ENCODE results near the gene MAOB.

Gene MAOB

GRCh38 chrX:43870758-43871419 is 11.4 kb downstream of the MAOB start:
- H3K27ac ChIP-seq: no peak overlapping the region
- no peak for TF ChIP-seq ZFX (IDR thresholded peaks at IDR 0.05; ENCODE audit: borderline replicate concordance)
- no peak for TF ChIP-seq CTCF (IDR thresholded peaks at IDR 0.05)

GRCh38 chrX:43870011-43870410 is 12.2 kb downstream of the MAOB start:
- H3K27ac ChIP-seq: no peak overlapping the region
- no peak for TF ChIP-seq CTCF (IDR thresholded peaks at IDR 0.05)

- TF ChIP-seq ZFX (IDR thresholded peaks at IDR 0.05; ENCODE audit: borderline replicate concordance) (no peak), CTCF (IDR thresholded peaks at IDR 0.05) (no peak)
- no peak overlapping the region for H3K27ac ChIP-seq
These were observed 13.5 kb downstream of the MAOB start for GRCh38 chrX:43868791-43869190.

GRCh38 chrX:43866423-43866822 is 15.8 kb downstream of the MAOB start:
- H3K27ac ChIP-seq: no peak overlapping the region
- TF ChIP-seq CTCF (IDR thresholded peaks at IDR 0.05) (no peak), ZFX (IDR thresholded peaks at IDR 0.05; ENCODE audit: borderline replicate concordance) (no peak)

GRCh38 chrX:43865791-43866190 is 16.5 kb downstream of the MAOB start:
- no peak overlapping the region for H3K27ac ChIP-seq

GRCh38 chrX:43862434-43862833 is 19.8 kb downstream of the MAOB start:
- no peak overlapping the region for H3K27ac ChIP-seq
- no peak for TF ChIP-seq CTCF (IDR thresholded peaks at IDR 0.05)
- TF ChIP-seq ZFX (IDR thresholded peaks at IDR 0.05; ENCODE audit: borderline replicate concordance): no peak

More at GRCh38 chrX:43865791-43866190, 16.5 kb downstream of the MAOB start:
- TF ChIP-seq CTCF (IDR thresholded peaks at IDR 0.05) (no peak), ZFX (IDR thresholded peaks at IDR 0.05; ENCODE audit: borderline replicate concordance) (no peak)

GRCh38 chrX:43861750-43862149 is 20.5 kb downstream of the MAOB start:
- no peak overlapping the region for H3K27ac ChIP-seq
- TF ChIP-seq CTCF (IDR thresholded peaks at IDR 0.05) (no peak), ZFX (IDR thresholded peaks at IDR 0.05; ENCODE audit: borderline replicate concordance) (no peak)
